Sigmoid colon (tissue), 7 donors: Measurements from ENCODE around the gene THOC3. TPM values are rescaled to one million over a fixed set of nuclear protein-coding genes. Genes with fewer than 3 reads are reported as not detected.
"Not testable (repeated sequence)": the region's sequence is repeated elsewhere in the genome, so short reads cannot be mapped to it uniquely, and the experiment has no call there.

Source experiments
- DNase-seq: peaks from one replicate; pipeline ENCODE4 v3.0.0-alpha.2; 2019
- H3K27ac ChIP-seq, 4 donors: fragments of 200-600 bp; sonication (generic); one replicate each; pipeline ENCODE4 v1.5.1; 2016 to 2019; ENCODE audit warnings: mild to moderate bottlenecking in 1 of 4
- H3K27me3 ChIP-seq, 3 donors: fragments of 200-600 bp; sonication (generic); one replicate each; pipeline ENCODE4 v1.5.1; 2019; ENCODE audit warnings: mild to moderate bottlenecking in 1 of 3
- H3K36me3 ChIP-seq, 4 donors: fragments of 200-600 bp; sonication (generic); one replicate each; pipeline ENCODE4 v1.5.1; 2016 to 2019
- H3K4me1 ChIP-seq, 4 donors: fragments of 200-600 bp; sonication (generic); one replicate each; pipeline ENCODE4 v1.5.1; 2017 to 2019
- H3K4me3 ChIP-seq, 4 donors: fragments of 200-600 bp; sonication (generic); one replicate each; pipeline ENCODE4 v1.5.1; 2017 to 2019; ENCODE audit warnings: mild to moderate bottlenecking in 2 of 4, moderate library complexity in 1 of 4
- H3K9me3 ChIP-seq, 4 donors: fragments of 200-600 bp in 3 of 4; sonication (generic) in 3 of 4; one replicate each; pipeline versions ENCODE4 v1.5.1 to v1.6.1; 2013 to 2019
- POLR2AphosphoS5 ChIP-seq, 4 donors: sonication (generic); formaldehyde crosslinking; IDR thresholded peaks; one replicate each; pipeline ENCODE4 v1.6.1; 2017; ENCODE audit warnings: antibody characterized with exemption in 4 of 4
- WGBS, 2 donors: extraction: QIAGEN DNeasy Blood & Tissue Kit; methylation state at CpG; one replicate each; pipeline ENCODE4 v1.1.7; 2013; 5-methylcytosine and 5-hydroxymethylcytosine counted together
- intact Hi-C: fragments of 100-400 bp; cut with DNase I; formaldehyde crosslinking; loops from one replicate; pipeline ENCODE4 v1.15.1; 2023
- polyA plus RNA-seq, 3 donors: library from polyadenylated mRNA; stranded (reverse); fragments of 200-250 nt; gene quantifications; one replicate each; pipeline ENCODE4 v1.2.3, GENCODE V29; 2013
- total RNA-seq, 4 donors: library from RNA; depleted of rRNA; stranded (reverse); fragments of >200 nt; gene quantifications; one replicate each; pipeline ENCODE4 v1.1.0, GENCODE V29; 2016
- donor health status: healthy with polysubstance abuse.
- donor health status: Bipolar disorder and iron deficiency.
- donor health status: healthy.

THOC3 gene, protein sequence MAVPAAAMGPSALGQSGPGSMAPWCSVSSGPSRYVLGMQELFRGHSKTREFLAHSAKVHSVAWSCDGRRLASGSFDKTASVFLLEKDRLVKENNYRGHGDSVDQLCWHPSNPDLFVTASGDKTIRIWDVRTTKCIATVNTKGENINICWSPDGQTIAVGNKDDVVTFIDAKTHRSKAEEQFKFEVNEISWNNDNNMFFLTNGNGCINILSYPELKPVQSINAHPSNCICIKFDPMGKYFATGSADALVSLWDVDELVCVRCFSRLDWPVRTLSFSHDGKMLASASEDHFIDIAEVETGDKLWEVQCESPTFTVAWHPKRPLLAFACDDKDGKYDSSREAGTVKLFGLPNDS
- total RNA-seq: 10 to 100 TPM; 17.2 to 27.2 (median 19.4) TPM
- 10 to 100 TPM; 30.6 to 42.3 (median 31.2) TPM for polyA plus RNA-seq

DNA sequence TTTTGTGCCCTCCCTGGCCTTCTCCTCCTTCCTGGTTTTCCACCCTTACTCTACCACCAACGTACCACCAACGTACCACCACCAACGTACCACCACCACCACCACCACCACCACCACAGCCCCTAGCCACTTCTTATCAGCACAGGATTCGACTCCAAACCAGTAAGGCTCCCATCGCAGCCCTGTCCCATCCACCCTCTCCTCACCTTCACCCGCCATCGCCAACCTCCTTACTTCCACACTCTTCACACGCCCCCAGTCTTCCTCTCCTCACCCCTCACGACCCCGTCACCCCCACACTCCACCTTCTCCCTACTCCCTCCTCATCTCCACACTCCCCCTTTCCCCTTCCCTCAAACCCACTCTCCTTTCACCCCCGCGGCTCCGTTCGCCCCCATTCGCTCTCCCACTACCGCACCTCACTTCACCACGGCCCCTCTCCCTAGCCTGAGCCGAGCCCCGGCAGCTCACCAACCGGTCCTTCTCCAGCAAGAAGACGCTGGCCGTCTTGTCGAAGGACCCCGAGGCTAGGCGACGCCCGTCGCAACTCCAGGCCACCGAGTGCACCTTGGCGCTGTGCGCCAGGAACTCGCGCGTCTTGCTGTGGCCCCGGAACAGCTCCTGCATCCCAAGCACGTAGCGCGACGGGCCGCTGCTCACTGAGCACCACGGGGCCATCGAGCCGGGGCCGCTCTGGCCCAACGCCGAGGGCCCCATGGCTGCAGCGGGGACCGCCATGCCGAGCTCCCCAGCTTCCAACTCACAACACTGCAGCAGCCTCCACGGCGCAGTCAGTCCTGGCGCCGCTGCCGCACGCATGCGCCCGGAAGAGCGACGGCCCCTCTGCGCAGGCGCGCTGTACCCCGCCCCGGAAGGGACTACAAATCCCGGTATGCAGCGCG lies at the start of gene THOC3:
THOC3 (minus strand) TSS at position 845 of the 902 bp plus-strand sequence; CDS start at position 738, 107 bp downstream.
- intact Hi-C loops, H3K4me1 ChIP-seq, H3K9me3 ChIP-seq, H3K27me3 ChIP-seq, H3K36me3 ChIP-seq: not testable (repeated sequence)
- TF ChIP-seq POLR2AphosphoS5 (IDR thresholded peaks at IDR 0.05): peak in 1 of 4 donors; percentile 53
- Histone ChIP-seq H3K4me3 (peak within 1 kb of the TSS; percentile 55 to 87 (median 64)), H3K27ac (peak within 1 kb of the TSS in 3 of 4 donors; percentile 28 to 65 (median 62))
- 0 to 1% methylated on average over 53 to 55 of the region's 67 CpGs for WGBS, 2 donors
- peak; percentile 80 for DNase-seq

DNA sequence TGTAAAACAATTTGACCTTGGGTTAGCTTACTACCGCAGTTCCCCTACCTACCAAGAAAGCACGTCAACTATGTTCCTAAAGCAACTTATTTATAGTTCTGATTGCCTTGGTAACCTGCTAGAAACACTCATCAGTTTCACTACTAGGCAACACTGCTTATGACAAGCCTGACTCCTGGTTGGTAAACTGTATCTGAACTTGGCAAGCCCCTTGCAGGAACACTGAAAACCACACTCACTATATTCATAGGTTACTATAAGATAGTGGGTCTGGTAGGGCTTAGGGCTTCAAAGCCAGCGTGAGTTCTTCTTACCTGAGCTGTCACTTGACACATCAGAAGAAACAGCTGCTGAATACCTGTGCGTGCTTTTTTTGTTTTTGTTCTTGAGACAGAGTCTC lies 49.2 kb upstream of the THOC3 start:
- H3K9me3 ChIP-seq, DNase-seq, H3K27me3 ChIP-seq, H3K27ac ChIP-seq, intact Hi-C loops, H3K36me3 ChIP-seq, H3K4me3 ChIP-seq, H3K4me1 ChIP-seq: not testable (repeated sequence)
- no CpG with 5 or more reads among the region's 4 CpGs for WGBS, 2 donors

DNA sequence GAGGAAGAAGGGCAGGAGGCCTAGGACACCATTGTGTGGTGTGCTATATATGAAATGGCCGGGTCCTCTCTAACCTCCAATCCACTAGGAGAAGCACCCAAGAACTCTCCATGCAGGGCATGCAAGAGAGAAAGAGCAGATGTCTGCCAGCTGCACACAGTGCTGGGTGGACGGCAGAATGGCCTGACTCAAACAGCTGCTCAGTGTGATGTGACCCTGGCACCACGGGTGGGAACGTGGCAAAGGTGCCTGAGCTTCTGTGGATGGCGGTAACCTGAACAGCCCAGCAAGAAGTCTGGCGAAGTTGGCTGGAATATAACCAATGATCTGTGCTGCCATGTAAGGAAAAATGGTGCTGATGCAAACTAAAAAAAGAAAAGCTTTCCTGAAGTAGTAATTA lies 46.2 kb upstream of the THOC3 start:
- H3K36me3 ChIP-seq, H3K27me3 ChIP-seq, intact Hi-C loops, H3K4me3 ChIP-seq, H3K9me3 ChIP-seq, H3K4me1 ChIP-seq, H3K27ac ChIP-seq, DNase-seq: not testable (repeated sequence)
- WGBS, 2 donors: 75 to 83% methylated on average over 5 to 6 of the region's 6 CpGs

DNA sequence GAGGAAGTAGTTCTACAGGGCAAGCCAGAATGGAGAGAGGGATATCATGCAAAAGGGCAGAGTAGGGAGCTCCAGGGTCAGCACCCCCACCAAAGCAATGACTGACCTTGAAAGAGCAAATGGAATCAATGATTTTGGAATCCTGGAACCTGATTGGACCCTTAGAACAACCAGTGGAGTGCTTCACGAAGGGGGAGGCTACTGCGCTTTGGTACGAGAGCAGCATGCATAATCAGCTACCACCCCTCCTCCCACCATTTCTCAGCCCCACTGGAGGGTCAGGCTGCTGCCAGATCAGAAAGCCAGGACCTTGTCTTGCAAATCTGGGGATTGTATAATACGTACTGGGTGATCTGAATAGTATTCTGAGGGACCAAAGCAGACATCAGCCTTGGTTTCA lies 43.0 kb upstream of the THOC3 start:
- DNase-seq, H3K4me3 ChIP-seq, H3K27me3 ChIP-seq, H3K36me3 ChIP-seq, H3K27ac ChIP-seq, intact Hi-C loops, H3K4me1 ChIP-seq, H3K9me3 ChIP-seq: not testable (repeated sequence)
- WGBS, 2 donors: 77 to 82% methylated on average over 4 of the region's 4 CpGs

DNA sequence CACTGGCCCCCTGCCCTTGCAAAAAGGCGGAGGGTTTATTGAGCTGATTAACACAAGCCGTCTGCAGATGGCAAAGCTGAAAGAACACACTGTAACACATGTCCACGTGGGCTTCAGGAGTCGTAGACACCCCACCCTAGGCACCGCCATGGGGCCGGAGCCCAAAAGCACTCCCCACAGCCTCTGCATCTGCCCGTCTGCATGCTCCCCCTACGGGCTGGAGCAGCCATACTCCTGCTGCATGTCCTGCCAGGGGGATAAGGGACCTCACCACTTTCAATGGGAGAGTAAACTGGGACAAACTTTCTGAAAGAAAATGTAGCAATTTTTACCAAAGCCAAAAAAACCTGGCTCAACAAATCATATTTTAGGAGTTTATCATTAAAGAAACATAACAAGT lies 42.1 kb upstream of the THOC3 start:
- WGBS, 2 donors: 83 to 84% methylated on average over 6 to 7 of the region's 8 CpGs
- H3K27ac ChIP-seq, DNase-seq, H3K9me3 ChIP-seq, intact Hi-C loops, H3K27me3 ChIP-seq, H3K36me3 ChIP-seq, H3K4me3 ChIP-seq, H3K4me1 ChIP-seq: not testable (repeated sequence)

DNA sequence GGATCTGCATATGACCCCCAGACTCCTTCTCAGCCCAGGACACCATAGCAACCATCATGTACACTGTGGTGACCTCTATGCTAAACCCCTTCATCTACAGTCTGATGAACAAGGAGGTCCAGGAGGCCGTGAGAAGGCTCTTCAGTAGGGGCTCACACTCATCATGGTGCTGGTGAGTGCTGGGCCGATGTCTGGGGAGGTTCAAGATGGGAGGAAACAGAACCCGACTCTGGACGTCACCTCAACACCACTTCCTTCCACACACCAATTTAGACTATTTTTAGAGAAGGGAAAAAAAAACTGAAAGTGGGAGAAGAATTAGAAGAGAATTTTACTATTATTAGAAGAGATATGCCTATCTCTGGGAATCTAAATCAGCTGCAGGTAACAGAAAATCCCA lies 39.1 kb upstream of the THOC3 start:
- H3K27me3 ChIP-seq, H3K27ac ChIP-seq, H3K4me1 ChIP-seq, DNase-seq, H3K36me3 ChIP-seq, intact Hi-C loops, H3K4me3 ChIP-seq, H3K9me3 ChIP-seq: not testable (repeated sequence)
- WGBS, 2 donors: 36 to 60% methylated on average over 2 of the region's 4 CpGs

DNA sequence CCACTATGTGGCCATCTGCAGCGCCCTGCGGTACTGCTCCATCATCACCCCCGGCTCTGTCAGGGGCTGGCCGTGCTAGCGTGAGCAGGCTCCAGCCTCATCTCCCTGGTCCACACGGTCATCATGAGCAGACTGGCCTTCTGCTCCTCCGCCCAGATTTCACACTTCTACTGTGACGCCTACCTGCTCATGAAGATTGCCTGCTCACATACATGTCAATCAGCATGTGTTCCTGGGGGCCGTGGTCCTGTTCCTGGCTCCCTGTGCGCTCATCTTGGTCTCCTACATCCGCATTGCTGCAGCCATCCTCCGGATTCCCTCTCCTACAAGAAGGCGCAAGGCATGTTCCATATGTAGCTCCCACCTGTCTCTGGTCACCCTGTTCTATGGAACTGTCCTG lies 38.7 kb upstream of the THOC3 start:
- H3K4me3 ChIP-seq, H3K27ac ChIP-seq, DNase-seq, H3K4me1 ChIP-seq, H3K36me3 ChIP-seq, intact Hi-C loops, H3K9me3 ChIP-seq, H3K27me3 ChIP-seq: not testable (repeated sequence)
- 94% methylated on average over 13 of the region's 13 CpGs for WGBS, 2 donors

DNA sequence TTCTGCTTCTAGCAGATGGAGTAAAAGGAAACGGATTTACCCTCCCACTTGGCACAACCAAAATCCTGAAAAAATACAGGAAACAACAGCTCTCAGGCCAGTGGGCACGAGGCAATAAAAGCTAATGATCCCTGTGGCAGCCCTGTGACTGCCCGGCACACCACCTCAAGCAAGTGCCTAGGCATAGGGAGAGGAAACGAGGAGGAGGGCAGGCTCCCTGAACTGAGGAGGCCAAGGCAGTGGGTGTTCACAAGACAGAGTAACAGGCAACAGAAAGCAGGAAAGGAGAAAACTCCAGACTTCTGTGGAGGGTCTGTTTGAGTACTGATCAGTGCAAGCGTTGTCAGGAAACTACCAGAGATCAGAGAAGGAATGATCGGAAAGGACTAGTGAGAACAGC lies 29.9 kb upstream of the THOC3 start:
- DNase-seq, H3K27me3 ChIP-seq, H3K36me3 ChIP-seq, intact Hi-C loops, H3K9me3 ChIP-seq, H3K4me3 ChIP-seq, H3K27ac ChIP-seq, H3K4me1 ChIP-seq: not testable (repeated sequence)
- 4 to 40% methylated on average over 3 of the region's 6 CpGs for WGBS, 2 donors

DNA sequence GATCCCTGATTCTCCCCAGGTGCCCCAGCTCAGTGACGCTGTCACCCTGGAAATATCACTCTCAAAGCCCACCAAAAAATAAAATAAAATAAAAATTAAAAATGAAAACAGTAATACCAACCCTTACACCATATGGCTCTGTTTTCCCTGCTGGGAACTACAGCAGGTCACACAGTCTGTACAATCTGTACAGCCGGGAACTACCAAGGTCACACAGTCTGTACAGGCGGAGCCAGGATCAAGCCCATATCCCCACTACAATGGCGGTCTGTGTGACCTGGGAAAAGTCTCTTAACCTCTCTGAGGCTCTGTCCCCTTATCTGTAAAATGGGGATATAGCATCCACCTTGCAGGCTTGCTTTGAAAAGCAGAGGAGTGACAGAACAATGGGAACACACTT lies 29.4 kb upstream of the THOC3 start:
- DNase-seq: not testable (repeated sequence)

DNA sequence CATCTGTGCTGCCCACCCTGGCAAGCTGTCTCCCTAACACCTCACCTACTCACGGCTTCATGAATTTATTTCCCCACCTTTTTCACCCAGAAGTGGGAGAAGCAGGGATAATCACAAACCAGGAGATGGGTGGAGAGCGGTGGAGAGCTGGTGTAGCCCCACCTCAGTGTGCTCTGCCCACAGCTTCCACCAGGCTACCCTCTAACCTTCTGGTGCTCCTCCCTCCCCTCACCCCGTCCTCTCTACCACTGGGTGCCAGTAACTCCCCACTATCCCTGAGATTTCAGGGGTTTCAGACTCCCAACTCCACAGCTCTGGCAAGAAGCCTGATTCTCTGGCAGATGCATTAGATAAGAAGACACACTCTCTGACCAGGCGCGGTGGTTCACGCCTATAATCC lies 28.7 kb upstream of the THOC3 start:
- H3K27me3 ChIP-seq: not testable (repeated sequence)

More for the DNA sequence above, 29.4 kb upstream of the THOC3 start:
- 100% methylated on average over 1 of the region's 4 CpGs; no CpG with 5 or more reads in 1 of the 2 donors for WGBS, 2 donors
- H3K4me1 ChIP-seq, H3K36me3 ChIP-seq, intact Hi-C loops, H3K27ac ChIP-seq, H3K9me3 ChIP-seq, H3K4me3 ChIP-seq, H3K27me3 ChIP-seq: not testable (repeated sequence)

DNA sequence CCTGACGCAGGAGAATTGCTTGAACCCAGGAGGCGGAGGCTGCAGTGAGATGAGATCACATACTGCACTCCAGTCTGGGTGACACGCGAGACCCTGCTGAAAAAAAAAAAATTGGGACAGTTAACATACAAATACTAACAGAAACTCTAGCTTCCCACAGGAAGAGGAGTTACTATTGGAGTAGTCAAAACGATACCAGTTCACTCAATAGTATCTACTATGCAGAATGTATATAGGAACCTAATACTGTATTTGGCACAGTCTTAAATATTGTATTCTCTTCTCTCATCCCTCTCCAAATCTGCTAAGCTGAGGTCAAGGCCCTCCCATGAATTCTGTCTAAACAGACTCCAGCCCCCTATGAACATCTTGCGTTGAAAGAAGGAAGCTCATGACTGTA lies 27.4 kb upstream of the THOC3 start:
- H3K9me3 ChIP-seq, H3K4me3 ChIP-seq, H3K27me3 ChIP-seq, DNase-seq, H3K27ac ChIP-seq, intact Hi-C loops, H3K4me1 ChIP-seq, H3K36me3 ChIP-seq: not testable (repeated sequence)
- WGBS, 2 donors: no CpG with 5 or more reads among the region's 6 CpGs

More for the DNA sequence above, 28.7 kb upstream of the THOC3 start:
- H3K9me3 ChIP-seq, H3K4me1 ChIP-seq, H3K4me3 ChIP-seq, H3K36me3 ChIP-seq, DNase-seq, intact Hi-C loops, H3K27ac ChIP-seq: not testable (repeated sequence)
- no CpG with 5 or more reads among the region's 6 CpGs for WGBS, 2 donors

DNA sequence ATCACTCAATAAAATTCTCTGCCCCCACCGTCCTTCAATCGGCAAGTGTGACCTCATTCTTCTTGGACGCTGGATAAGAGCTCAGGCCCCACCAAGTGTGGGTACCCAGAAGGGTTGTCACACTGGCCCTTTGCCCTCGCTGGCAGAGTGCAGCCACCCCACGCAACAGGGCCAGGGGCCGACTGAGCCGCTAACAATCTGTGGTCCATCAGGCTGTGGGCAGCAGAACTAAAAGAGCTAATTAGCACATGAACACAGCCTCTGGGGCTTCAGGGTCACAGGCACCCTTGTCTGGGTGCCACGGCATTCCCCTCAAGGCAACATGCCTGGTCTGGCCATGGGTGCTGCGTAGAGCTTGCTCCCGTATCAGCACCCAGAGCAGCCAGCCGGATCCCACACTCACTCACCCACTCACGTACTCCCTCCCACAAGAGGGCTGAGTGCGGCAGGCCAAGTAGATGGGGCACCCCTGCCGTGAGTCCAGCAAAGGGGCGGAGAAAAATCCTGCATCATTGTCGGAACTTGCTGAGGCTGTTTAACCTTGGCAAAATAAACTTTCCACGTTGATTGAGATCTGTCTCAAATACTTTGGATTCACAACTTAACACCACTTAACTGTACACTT lies 11.4 kb upstream of the THOC3 start:
- WGBS, 2 donors: 82 to 93% methylated on average over 6 to 7 of the region's 17 CpGs
- H3K36me3 ChIP-seq, H3K27me3 ChIP-seq, H3K27ac ChIP-seq, intact Hi-C loops, DNase-seq, H3K4me1 ChIP-seq, H3K4me3 ChIP-seq, H3K9me3 ChIP-seq: not testable (repeated sequence)
